RWPE2 (cell line): ENCODE measurements around the gene ZSCAN5B.

Experiments used
- ATAC-seq: fragments of 200-7000 bp; cut with Tn5 transposase; 3 replicates; pipeline ENCODE4 v1.9.1; 2021; ENCODE audit warnings: low read depth
- DNase-seq: peaks from one replicate; pipeline ENCODE4 v3.0.0-alpha.2; 2020; ENCODE audit warnings: low spot score
- H3K27ac ChIP-seq: fragments of 450-650 bp; 2 replicates; pipeline ENCODE4 v1.5.1; 2017; ENCODE audit warnings: mild to moderate bottlenecking; ENCODE audit not compliant: poor library complexity, severe bottlenecking
- H3K27me3 ChIP-seq: fragments of 250-450 bp; sonication (Bioruptor Pico); 2 replicates; pipeline ENCODE4 v1.5.1; 2021; ENCODE audit warnings: mild to moderate bottlenecking, moderate library complexity; ENCODE audit not compliant: insufficient read depth, poor library complexity, severe bottlenecking
- H3K36me3 ChIP-seq: fragments of 250-450 bp; sonication (Bioruptor Pico); 2 replicates; pipeline ENCODE4 v1.5.1; 2020; ENCODE audit warnings: low read depth, mild to moderate bottlenecking, moderate library complexity
- H3K4me1 ChIP-seq: fragments of 250-450 bp; sonication (Bioruptor Pico); 2 replicates; pipeline ENCODE4 v1.5.1; 2021; ENCODE audit warnings: mild to moderate bottlenecking, moderate library complexity; ENCODE audit not compliant: insufficient read depth, poor library complexity, severe bottlenecking
- H3K4me3 ChIP-seq: fragments of 250-450 bp; sonication (Bioruptor Pico); 2 replicates; pipeline ENCODE4 v1.5.1; 2021; ENCODE audit warnings: mild to moderate bottlenecking, moderate library complexity; ENCODE audit not compliant: severe bottlenecking
- H3K9me3 ChIP-seq: fragments of 250-450 bp; sonication (Bioruptor Pico); 2 replicates; pipeline ENCODE4 v1.5.1; 2021; ENCODE audit warnings: mild to moderate bottlenecking, moderate library complexity; ENCODE audit not compliant: severe bottlenecking
- TF ChIP-seq, protein P1 (sequence below): fragments of 450-650 bp; IDR thresholded peaks from one replicate; pipeline ENCODE4 v1.5.1; 2017; ENCODE audit warnings: mild to moderate bottlenecking, moderate library complexity; ENCODE audit not compliant: poor library complexity, severe bottlenecking

ZSCAN5B gene

DNA sequence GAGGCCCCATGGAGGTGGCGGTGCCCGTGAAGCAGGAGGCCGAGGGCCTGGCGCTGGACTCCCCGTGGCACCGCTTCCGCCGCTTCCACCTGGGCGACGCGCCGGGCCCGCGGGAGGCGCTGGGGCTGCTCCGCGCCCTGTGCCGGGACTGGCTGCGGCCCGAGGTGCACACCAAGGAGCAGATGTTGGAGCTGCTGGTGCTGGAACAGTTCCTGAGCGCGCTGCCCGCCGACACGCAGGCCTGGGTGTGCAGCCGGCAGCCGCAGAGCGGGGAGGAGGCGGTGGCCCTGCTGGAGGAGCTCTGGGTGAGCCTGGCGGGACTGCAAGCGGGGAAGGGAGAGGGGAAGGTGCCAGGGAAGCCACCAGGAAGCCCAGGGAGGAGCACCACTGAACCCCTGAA, 50.7 kb downstream of the ZSCAN5B start:
- Histone ChIP-seq H3K27ac (no peak overlapping the region), H3K27me3 (no peaks in the 10 kb centered on the region), H3K9me3 (no peaks in the 10 kb centered on the region), H3K36me3 (peaks cover 12% of the 10 kb centered on the region), H3K4me1 (no peaks in the 10 kb centered on the region), H3K4me3 (no peak overlapping the region)
- no peak for ATAC-seq
- DNase-seq, result no peak
- TF ChIP-seq, protein P1, sequence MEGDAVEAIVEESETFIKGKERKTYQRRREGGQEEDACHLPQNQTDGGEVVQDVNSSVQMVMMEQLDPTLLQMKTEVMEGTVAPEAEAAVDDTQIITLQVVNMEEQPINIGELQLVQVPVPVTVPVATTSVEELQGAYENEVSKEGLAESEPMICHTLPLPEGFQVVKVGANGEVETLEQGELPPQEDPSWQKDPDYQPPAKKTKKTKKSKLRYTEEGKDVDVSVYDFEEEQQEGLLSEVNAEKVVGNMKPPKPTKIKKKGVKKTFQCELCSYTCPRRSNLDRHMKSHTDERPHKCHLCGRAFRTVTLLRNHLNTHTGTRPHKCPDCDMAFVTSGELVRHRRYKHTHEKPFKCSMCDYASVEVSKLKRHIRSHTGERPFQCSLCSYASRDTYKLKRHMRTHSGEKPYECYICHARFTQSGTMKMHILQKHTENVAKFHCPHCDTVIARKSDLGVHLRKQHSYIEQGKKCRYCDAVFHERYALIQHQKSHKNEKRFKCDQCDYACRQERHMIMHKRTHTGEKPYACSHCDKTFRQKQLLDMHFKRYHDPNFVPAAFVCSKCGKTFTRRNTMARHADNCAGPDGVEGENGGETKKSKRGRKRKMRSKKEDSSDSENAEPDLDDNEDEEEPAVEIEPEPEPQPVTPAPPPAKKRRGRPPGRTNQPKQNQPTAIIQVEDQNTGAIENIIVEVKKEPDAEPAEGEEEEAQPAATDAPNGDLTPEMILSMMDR, result no peak

DNA sequence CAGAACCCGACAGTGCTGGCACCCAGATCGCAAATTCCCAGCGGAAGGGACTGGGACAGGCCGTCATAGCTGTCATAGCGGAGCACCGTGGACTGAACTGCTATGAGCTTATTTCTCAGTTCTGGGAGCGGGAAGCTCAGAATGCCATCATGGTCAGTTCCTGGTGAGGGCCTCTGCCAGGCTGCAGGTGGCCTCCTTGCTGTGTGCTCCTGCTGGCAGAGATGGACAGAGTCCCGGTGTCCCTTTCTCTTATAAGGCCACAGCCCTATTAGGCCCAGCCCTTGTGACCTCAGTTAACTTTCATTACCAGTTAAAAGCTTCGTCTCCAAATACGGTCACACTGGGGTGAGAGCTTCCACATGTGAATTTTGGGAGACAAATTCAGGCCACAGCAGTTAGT, 51.9 kb downstream of the ZSCAN5B start:
- peaks cover 12% of the 10 kb centered on the region for H3K36me3 ChIP-seq
- TF ChIP-seq, protein P1, result no peak
- no peak overlapping the region for H3K4me3 ChIP-seq
- DNase-seq (no peak), ATAC-seq (no peak)
- H3K4me1 ChIP-seq, result no peaks in the 10 kb centered on the region
- no peaks in the 10 kb centered on the region for H3K27me3 ChIP-seq
- no peak overlapping the region for H3K27ac ChIP-seq
- no peaks in the 10 kb centered on the region for H3K9me3 ChIP-seq

DNA sequence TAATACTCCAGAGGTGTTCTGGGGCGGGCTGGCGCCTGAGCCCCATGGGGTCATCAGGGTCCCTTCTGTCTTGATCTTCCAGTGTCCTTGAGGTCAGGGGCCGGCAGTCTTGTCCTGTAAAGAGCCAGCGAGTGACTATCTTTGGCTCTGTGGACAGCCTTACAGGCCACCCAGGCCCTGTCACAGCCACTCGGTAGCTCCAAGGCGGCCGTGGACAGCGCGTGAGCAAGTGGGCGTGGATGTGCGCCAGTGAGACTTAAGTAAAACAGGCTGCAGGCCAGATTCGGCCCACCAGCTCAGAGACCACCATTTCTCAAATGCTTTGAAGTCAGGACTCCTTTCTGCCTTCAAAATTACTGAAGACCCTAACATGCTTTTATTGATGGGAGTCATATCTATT, 52.8 kb downstream of the ZSCAN5B start:
- DNase-seq (no peak), ATAC-seq (no peak)
- H3K4me1 ChIP-seq, result no peaks in the 10 kb centered on the region
- H3K27me3 ChIP-seq, result no peaks in the 10 kb centered on the region
- peaks cover 9% of the 10 kb centered on the region for H3K36me3 ChIP-seq
- no peaks in the 10 kb centered on the region for H3K9me3 ChIP-seq
- H3K27ac ChIP-seq, result no peak overlapping the region
- TF ChIP-seq, protein P1, result no peak
- H3K4me3 ChIP-seq, result no peak overlapping the region

DNA sequence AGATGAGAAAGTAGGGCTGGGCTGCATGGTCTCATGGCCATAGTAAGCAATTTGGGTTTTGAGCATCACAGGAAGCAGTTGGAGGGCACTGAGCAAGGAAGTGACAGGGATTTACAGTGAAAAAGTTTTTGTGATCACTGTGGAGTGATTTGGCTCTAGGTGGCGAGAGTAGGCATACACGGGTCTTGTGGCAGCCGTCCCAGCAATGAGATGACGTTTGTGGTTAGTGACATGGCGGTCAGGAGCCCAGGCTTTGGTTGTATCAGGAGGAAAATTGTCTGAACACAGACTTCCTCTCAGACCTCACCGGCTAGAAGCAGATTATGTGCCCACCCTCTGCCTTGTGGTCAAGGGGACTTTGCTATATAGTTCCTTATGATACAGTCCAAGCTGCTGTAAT, 53.2 kb downstream of the ZSCAN5B start:
- H3K4me1 ChIP-seq, result no peaks in the 10 kb centered on the region
- no peak for DNase-seq
- TF ChIP-seq, protein P1, result no peak
- H3K9me3 ChIP-seq, result no peaks in the 10 kb centered on the region
- ATAC-seq, result no peak
- H3K36me3 ChIP-seq, result peaks cover 5% of the 10 kb centered on the region
- H3K27ac ChIP-seq, result no peak overlapping the region
- no peak overlapping the region for H3K4me3 ChIP-seq
- no peaks in the 10 kb centered on the region for H3K27me3 ChIP-seq

DNA sequence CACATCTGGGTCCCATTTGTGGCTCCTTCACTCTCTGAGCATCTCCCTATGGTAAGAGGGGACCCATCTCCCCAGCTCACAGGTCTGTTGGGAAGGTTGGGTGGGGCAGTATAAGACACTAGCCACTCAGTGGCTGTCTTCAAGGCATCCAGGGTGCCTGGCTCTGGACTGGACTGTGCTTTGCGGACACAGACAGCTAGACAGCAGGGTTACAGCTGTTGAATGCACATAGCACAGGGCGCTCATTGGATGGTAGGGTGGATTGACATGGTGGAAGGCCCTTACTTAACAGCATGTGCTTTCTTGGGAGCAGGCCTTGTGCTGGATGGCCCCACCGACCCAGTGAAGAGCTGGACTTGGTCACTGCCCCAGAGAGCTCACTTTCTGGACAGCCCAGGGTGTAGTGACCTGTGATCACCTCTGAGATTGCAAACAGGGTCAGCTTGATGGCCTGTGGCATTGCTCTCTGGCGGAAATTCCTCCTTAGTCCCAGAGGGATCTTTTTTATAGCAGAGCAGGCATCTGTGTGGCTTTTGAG, 54.6 kb downstream of the ZSCAN5B start:
- Histone ChIP-seq H3K27ac (no peak overlapping the region), H3K4me3 (no peak overlapping the region), H3K4me1 (no peaks in the 10 kb centered on the region), H3K9me3 (no peaks in the 10 kb centered on the region), H3K27me3 (no peaks in the 10 kb centered on the region), H3K36me3 (peaks cover 4% of the 10 kb centered on the region; the same call in 1 of the 2 replicates)
- DNase-seq, result no peak
- TF ChIP-seq, protein P1, result no peak
- ATAC-seq, result no peak
